ENCODE results near the gene FAM234B. TPM values are rescaled to one million over a fixed set of nuclear protein-coding genes. Genes with fewer than 3 reads are reported as not detected.

The FAM234B gene
- total RNA-seq, 4 donors from 2014 or later, result 0.60 to 2.6 (median 1.8) TPM

DNA sequence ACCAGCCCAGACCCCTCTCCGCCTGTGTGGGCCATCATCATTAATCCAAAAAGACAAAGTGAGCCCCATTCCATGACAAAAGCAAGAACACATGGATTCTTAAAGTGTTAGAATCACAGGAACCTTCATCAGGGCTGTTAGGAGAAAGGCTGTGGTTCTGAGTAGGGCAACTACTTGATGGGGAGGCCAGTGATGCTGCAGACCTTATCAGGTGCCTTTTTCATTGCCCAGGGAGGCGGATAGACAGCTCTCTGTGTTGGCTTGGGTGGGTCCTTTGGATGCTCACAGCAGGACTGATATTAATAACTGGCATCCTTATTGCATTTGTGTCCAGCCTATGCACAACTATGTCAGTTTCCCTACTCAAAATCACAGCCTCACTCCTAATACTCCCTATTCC is 46.4 kb upstream of the FAM234B start:
- H3K9me3 ChIP-seq, result no peaks in the 10 kb centered on the region
- DNase-seq, result no peak
- in situ Hi-C loops (cut with MboI; ENCODE audit: low pct_ligation_motif_present in 1 of 4, low pct_unique_long_range_greater_than_20kb in 1 of 4, low sequenced_read_pairs in 3 of 4), result loop anchor here in 1 of 4 donors (25.0 kb wide), 1 partner anchor 160 kb away; no protein-coding TSS in a partner anchor
- no peak overlapping the region for H3K27ac ChIP-seq
- 88% methylated on average over 2 of the region's 2 CpGs; no CpG with 5 or more reads in 1 of the 2 donors for WGBS, 2 donors (ENCODE audit: low coverage in 1 of 2)
- no peak overlapping the region for H3K4me3 ChIP-seq
- intact Hi-C loops (cut with DNase I; ENCODE audit: low total_unique reads), result no loop called here
- TF ChIP-seq POLR2AphosphoS5 (IDR thresholded peaks at IDR 0.05), result no peak
- no peak for TF ChIP-seq EP300 (IDR thresholded peaks at IDR 0.05; ENCODE audit: low read depth)
- TF ChIP-seq CTCF (IDR thresholded peaks at IDR 0.05), result no peak
- TF ChIP-seq POLR2A (IDR thresholded peaks at IDR 0.05), result no peak
- H3K36me3 ChIP-seq, result no peaks in the 10 kb centered on the region
- H3K4me1 ChIP-seq, result peaks cover 0 to 36% (median 21%) of the 10 kb centered on the region in 4 donors
- H3K27me3 ChIP-seq, result no peaks in the 10 kb centered on the region

DNA sequence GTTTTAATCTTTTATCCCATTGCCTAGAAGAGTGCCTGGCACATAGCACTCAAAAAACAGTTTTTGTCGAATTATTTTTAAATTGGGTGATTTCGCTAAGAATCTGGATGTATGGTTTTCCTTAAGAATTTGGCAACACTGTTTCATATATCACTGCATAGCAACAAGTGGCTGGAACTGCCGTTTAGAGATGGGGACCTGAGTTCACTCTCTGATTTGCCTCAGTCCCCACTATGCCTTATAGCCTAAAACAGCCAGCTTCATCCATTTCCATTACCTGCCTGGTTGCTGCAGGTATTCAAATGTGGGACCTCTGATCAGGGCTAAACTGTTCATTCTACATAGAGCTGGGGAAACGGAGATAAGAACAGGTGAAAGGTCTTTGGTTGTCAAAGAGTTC is 45.9 kb upstream of the FAM234B start:
- TF ChIP-seq POLR2A (IDR thresholded peaks at IDR 0.05), result no peak
- no peak overlapping the region for H3K4me3 ChIP-seq
- H3K9me3 ChIP-seq, result no peaks in the 10 kb centered on the region
- intact Hi-C loops (cut with DNase I; ENCODE audit: low total_unique reads), result no loop called here
- H3K27me3 ChIP-seq, result no peaks in the 10 kb centered on the region
- in situ Hi-C loops (cut with MboI; ENCODE audit: low pct_ligation_motif_present in 1 of 4, low pct_unique_long_range_greater_than_20kb in 1 of 4, low sequenced_read_pairs in 3 of 4), result loop anchor here in 1 of 4 donors (25.0 kb wide), 1 partner anchor 161 kb away; no protein-coding TSS in a partner anchor
- WGBS, 2 donors (ENCODE audit: low coverage in 1 of 2), result 75 to 94% methylated on average over 2 to 4 of the region's 4 CpGs
- H3K4me1 ChIP-seq, result peaks cover 0 to 36% (median 21%) of the 10 kb centered on the region in 4 donors
- H3K36me3 ChIP-seq, result no peaks in the 10 kb centered on the region
- no peak for DNase-seq
- H3K27ac ChIP-seq, result no peak overlapping the region

DNA sequence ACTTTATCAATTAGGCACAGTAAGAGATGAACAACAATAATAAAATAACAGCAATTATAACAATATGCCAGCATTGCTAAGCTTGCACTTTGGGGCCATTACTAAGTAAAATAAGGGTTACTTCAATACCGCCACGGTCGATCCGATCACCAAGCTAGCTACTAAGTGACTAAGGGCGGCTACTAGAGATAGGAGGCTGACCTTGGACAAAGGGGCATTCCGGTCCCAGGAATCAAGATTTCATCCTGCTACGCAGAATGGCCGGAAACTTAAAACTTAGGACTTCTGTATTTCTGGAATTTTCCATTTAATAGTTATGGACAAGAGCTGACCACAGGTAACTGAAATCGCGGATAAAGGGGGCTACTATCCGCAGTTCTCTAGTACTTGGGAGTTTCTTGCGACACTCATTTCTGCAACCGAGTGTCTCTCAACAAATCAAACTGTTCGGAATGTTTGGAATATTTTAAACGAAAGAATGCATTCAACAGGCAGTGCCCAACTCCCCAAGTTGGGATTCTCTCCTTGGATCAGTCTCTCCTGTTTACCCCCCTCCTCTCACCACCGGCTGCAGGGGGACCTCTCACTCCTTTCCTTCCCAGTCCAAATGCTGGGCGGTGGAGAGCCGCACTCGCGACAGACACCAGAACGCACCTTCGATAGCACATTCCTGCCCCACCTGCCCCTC is 44.8 kb upstream of the FAM234B start:
- peak overlapping the region; percentile 90 to 95 (median 94) for H3K27ac ChIP-seq
- H3K27me3 ChIP-seq, result no peaks in the 10 kb centered on the region
- peaks cover 0 to 36% (median 21%) of the 10 kb centered on the region in 4 donors for H3K4me1 ChIP-seq
- H3K36me3 ChIP-seq, result no peaks in the 10 kb centered on the region
- H3K9me3 ChIP-seq, result no peaks in the 10 kb centered on the region
- WGBS, 2 donors (ENCODE audit: low coverage in 1 of 2), result 32 to 36% methylated on average over 7 to 22 of the region's 22 CpGs
- peak in 1 of 5 experiments; percentile 5 for TF ChIP-seq CTCF (IDR thresholded peaks at IDR 0.05)
- no peak for TF ChIP-seq POLR2A (IDR thresholded peaks at IDR 0.05)
- no peak for TF ChIP-seq POLR2AphosphoS5 (IDR thresholded peaks at IDR 0.05)
- no peak for TF ChIP-seq EP300 (IDR thresholded peaks at IDR 0.05; ENCODE audit: low read depth)
- intact Hi-C loops (cut with DNase I; ENCODE audit: low total_unique reads) (no loop called here), in situ Hi-C loops (cut with MboI; ENCODE audit: low pct_ligation_motif_present in 1 of 4, low pct_unique_long_range_greater_than_20kb in 1 of 4, low sequenced_read_pairs in 3 of 4) (loop anchor here in 1 of 4 donors (25.0 kb wide), 1 partner anchor 162 kb away; no protein-coding TSS in a partner anchor)
- peak; percentile 49 for DNase-seq
- peak overlapping the region; percentile 48 to 78 (median 63) for H3K4me3 ChIP-seq

- intact Hi-C loops (cut with DNase I; ENCODE audit: low total_unique reads), result no loop called here
- TF ChIP-seq POLR2A (IDR thresholded peaks at IDR 0.05) (peak; percentile 94), POLR2AphosphoS5 (IDR thresholded peaks at IDR 0.05) (peak; percentile 94 to 98 (median 96)), EP300 (IDR thresholded peaks at IDR 0.05; ENCODE audit: low read depth) (no peak), CTCF (IDR thresholded peaks at IDR 0.05) (peak in 1 of 5 experiments; percentile 2)
- Histone ChIP-seq H3K4me3 (peak within 1 kb of the TSS; percentile 48 to 78 (median 63)), H3K4me1 (peaks cover 0 to 36% (median 21%) of the 10 kb centered on the region in 4 donors), H3K9me3 (no peaks in the 10 kb centered on the region), H3K27ac (peak within 1 kb of the TSS; percentile 90 to 95 (median 94)), H3K36me3 (no peaks in the 10 kb centered on the region), H3K27me3 (no peaks in the 10 kb centered on the region)
- peak; percentile 98 for DNase-seq
- 1% methylated on average over 55 of the region's 69 CpGs; no CpG with 5 or more reads in 1 of the 2 donors for WGBS, 2 donors (ENCODE audit: low coverage in 1 of 2)
- in situ Hi-C loops (cut with MboI; ENCODE audit: low pct_ligation_motif_present in 1 of 4, low pct_unique_long_range_greater_than_20kb in 1 of 4, low sequenced_read_pairs in 3 of 4), result loop anchor here in 1 of 4 donors (10.0 to 25.0 kb wide), 2 partner anchors 95 to 163 kb away; no protein-coding TSS in a partner anchor
These were observed 44.1 kb upstream of the FAM234B start, which contains the start of gene HEBP1 for GRCh38 chr12:12999959-13000615. Gene HEBP1, minus strand, starts transcription at chr12:13000265. Its CDS starts 151 bp downstream, at chr12:13000114.
